MV-4-11 (cell line): ENCODE results near the gene KCNJ11.

Source experiments
- DNase-seq: peaks from one replicate; lab custom pipeline; 2025; lab: John Stamatoyannopoulos, UW

Gene KCNJ11

GRCh38 chr11:17366495-17366894 lies 22.0 kb downstream of the KCNJ11 start:
- DNase-seq, result peak; percentile 4

- DNase-seq, result peak; percentile 81
Observed at GRCh38 chr11:17354601-17354991, 33.9 kb downstream of the KCNJ11 start.

- DNase-seq, result no peak
Observed at GRCh38 chr11:17353821-17354600, 34.4 kb downstream of the KCNJ11 start.

GRCh38 chr11:17352950-17353820 lies 35.3 kb downstream of the KCNJ11 start:
- peak; percentile 68 for DNase-seq

GRCh38 chr11:17351510-17352176 lies 36.8 kb downstream of the KCNJ11 start, which contains the start of gene NCR3LG1:
TSS of gene NCR3LG1 (plus strand) at chr11:17351800. CDS start at chr11:17351970, 170 bp downstream.
- peak; percentile 78 for DNase-seq

- no peak for DNase-seq
Observed at GRCh38 chr11:17351172-17351509, 37.3 kb downstream of the KCNJ11 start.

GRCh38 chr11:17350455-17351171 lies 37.8 kb downstream of the KCNJ11 start:
- DNase-seq, result no peak

GRCh38 chr11:17347676-17348075 lies 40.8 kb downstream of the KCNJ11 start:
- DNase-seq, result no peak

- no peak for DNase-seq
Observed at GRCh38 chr11:17343907-17344306, 44.6 kb downstream of the KCNJ11 start.

GRCh38 chr11:17343257-17343656 lies 45.2 kb downstream of the KCNJ11 start:
- DNase-seq, result no peak
